GM10248 (cell line): ENCODE measurements around the gene CORO1A.

Experiments
- CTCF ChIA-PET: fragments of 300-600 bp; sonication (Branson Sonifier 250); formaldehyde crosslinking; extraction: SDS; loops from one replicate; lab custom pipeline; 2021; ENCODE audit warnings: antibody characterized with exemption; lab: Yijun Ruan, JAX
- POLR2A ChIA-PET: fragments of 350-650 bp; sonication (Branson Sonifier 250); formaldehyde crosslinking; extraction: SDS; loops from one replicate; lab custom pipeline; 2020; ENCODE audit warnings: antibody characterized with exemption; lab: Yijun Ruan, JAX
- DNase-seq: peaks from one replicate; pipeline ENCODE4 v3.0.0; 2012; ENCODE audit errors: extremely low spot score
- TF ChIP-seq, protein P1 (sequence below): IDR thresholded peaks from 2 replicates; pipeline ENCODE4 v1.5.1; 2012; ENCODE audit warnings: mild to moderate bottlenecking, low read depth; ENCODE audit errors: extremely low read depth, missing control alignments, control extremely low read depth

CORO1A gene

GRCh38 chr16:30184096-30184890 is 891 bp downstream of the CORO1A start:
- POLR2A ChIA-PET = no interaction called here
- CTCF ChIA-PET = interaction anchor here (3.6 kb wide), 1 partner anchor 92 kb away, joined by 17 read pairs; the partner anchor contains the start of gene TBX6

DNA sequence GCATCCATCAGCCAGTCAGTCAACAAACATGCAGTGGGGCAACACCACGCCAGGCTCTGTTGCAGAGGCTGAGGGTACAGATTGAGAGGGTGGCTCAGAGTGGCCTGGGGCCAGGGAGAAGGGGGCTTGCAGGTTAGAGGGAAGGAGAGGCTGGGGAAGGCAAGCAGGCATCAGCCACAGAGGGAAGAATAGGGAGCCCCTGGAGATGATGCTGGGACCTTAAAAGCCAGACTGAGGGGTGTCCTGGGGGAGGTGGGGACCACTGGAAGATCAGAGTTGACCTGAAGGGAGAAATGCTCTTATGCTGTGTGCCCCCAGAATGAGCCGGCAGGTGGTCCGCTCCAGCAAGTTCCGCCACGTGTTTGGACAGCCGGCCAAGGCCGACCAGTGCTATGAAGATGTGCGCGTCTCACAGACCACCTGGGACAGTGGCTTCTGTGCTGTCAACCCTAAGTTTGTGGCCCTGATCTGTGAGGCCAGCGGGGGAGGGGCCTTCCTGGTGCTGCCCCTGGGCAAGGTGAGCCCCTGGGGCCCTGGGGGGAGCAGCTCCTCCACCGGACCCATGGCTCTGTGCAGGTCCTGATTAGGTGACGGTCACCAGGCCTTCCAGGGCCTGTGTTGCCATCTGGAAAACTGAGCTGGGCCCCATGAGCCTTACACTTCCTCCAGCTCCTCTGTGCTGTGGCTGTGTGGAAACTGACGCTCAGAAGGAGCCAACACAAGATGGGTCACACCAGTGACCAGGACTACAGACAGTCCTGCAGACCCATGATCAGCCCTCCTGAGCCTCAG is 1.7 kb downstream of the CORO1A start:
- TF ChIP-seq, protein P1, sequence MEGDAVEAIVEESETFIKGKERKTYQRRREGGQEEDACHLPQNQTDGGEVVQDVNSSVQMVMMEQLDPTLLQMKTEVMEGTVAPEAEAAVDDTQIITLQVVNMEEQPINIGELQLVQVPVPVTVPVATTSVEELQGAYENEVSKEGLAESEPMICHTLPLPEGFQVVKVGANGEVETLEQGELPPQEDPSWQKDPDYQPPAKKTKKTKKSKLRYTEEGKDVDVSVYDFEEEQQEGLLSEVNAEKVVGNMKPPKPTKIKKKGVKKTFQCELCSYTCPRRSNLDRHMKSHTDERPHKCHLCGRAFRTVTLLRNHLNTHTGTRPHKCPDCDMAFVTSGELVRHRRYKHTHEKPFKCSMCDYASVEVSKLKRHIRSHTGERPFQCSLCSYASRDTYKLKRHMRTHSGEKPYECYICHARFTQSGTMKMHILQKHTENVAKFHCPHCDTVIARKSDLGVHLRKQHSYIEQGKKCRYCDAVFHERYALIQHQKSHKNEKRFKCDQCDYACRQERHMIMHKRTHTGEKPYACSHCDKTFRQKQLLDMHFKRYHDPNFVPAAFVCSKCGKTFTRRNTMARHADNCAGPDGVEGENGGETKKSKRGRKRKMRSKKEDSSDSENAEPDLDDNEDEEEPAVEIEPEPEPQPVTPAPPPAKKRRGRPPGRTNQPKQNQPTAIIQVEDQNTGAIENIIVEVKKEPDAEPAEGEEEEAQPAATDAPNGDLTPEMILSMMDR = no peak
- ChIA-PET POLR2A (interaction anchor here (1.5 to 1.7 kb wide), 2 partner anchors 93 to 120 kb away, joined by 4 to 10 read pairs; partner anchors contain the start of gene ALDOA), CTCF (interaction anchor here (1.0 to 3.6 kb wide), 6 partner anchors 9 to 224 kb away, joined by 3 to 17 read pairs (median 4); partner anchors contain the start of genes GDPD3 and TBX6)
- DNase-seq = peak; percentile 22

More at GRCh38 chr16:30184096-30184890, 891 bp downstream of the CORO1A start:
- TF ChIP-seq, protein P1 = no peak
- peak; percentile 83 for DNase-seq

DNA sequence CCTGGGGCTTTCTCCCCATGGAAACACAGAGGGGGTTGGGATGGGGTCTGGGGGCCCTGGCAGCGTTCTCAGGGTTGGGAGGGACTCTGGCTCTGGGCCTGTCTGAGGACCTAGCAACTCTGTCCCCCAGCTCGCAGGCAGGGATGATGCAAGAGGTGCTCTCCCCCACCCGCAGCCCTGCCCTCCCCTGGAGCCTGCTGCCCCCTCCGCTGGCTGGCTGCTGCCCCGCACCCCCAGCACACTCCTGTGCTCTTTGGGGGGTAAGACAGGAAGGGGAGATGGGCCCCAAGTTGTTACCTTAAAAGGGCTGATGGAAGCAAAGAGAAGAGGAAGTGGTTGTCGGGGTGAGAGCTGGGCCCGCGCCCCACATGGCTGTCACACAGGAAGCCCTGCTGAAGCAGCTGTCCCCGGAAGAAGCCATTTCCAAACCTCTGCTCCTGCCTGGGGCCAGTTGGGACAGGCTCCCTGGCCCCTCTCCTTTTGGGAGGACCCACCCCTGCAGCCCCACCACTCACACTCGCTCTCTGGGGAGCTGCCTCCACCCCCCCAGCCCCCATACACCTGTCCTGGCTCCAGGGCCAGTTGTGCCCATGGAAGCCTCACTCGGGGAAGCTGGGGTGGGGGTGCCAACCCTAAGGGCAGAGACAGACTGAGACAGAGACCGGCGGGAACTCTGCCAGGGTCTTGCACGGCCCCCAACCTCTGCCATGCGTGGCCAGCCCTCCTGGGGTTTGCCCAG is 2.5 kb downstream of the CORO1A start:
- ChIA-PET CTCF (interaction anchor here (1.0 to 3.6 kb wide), 9 partner anchors 10 to 445 kb away, joined by 3 to 17 read pairs (median 3); partner anchors contain the start of genes GDPD3 and TBX6), POLR2A (interaction anchor here (0.7 to 1.7 kb wide), 3 partner anchors 93 to 261 kb away, joined by 4 to 10 read pairs (median 4); partner anchors contain the start of gene ALDOA)
- DNase-seq = peak; percentile 85
- TF ChIP-seq, protein P1 = no peak

- POLR2A ChIA-PET = interaction anchor here (0.7 to 1.7 kb wide), 3 partner anchors 94 to 260 kb away, joined by 4 to 10 read pairs (median 4); partner anchors contain the start of gene ALDOA
- no peak for DNase-seq
- TF ChIP-seq, protein P1 = no peak
- CTCF ChIA-PET = interaction anchor here (1.0 to 3.6 kb wide), 6 partner anchors 43 to 444 kb away, joined by 3 to 17 read pairs (median 3); partner anchors contain the start of gene TBX6
Observed at GRCh38 chr16:30186444-30186781, 3.0 kb downstream of the CORO1A start.

- POLR2A ChIA-PET = interaction anchor here (0.7 to 1.7 kb wide), 2 partner anchors 95 to 259 kb away, joined by 4 to 10 read pairs; no protein-coding TSS in a partner anchor
- TF ChIP-seq, protein P1 = peak; percentile 87
- DNase-seq = peak; percentile 53
- CTCF ChIA-PET = interaction anchor here (1.0 to 3.6 kb wide), 3 partner anchors 50 to 444 kb away, joined by 3 to 17 read pairs (median 3); partner anchors contain the start of gene TBX6
Observed at GRCh38 chr16:30186782-30187555, 3.6 kb downstream of the CORO1A start.
